ENCODE measurements around the gene FOXE3. TPM values are rescaled to one million over a fixed set of nuclear protein-coding genes. Genes with fewer than 3 reads are reported as not detected.
A peak's percentile ranks its signal among the peaks of the same experiment; 100 is the strongest.

Gene FOXE3
- total and polyA plus RNA-seq, 2 of the 4 experiments (the other 2 are of a cell fraction), result 0.12 TPM; not detected in 1

DNA sequence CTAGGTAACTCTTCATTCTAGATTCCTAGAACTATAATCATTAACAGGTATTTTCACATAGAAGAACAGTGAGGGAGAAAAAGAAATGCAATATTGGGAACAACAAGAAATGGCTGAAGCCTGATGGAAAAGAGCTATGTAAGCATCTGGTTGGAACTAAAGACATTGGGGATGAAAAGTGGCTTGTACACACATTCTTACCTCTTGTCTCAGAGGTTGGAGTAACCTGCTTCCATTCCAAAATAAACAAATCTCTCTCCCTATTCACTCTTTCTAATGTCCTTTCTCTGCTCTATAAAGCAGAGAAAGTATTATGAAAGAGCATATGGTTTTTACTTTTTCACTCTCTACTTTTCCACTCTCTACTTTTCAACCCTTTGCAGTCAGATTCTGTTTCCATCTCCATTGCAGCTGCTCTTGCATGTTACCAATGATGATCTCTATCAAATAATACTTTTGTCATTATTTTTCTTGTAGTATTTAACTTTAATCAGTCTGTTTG, 45.0 kb upstream of the FOXE3 start:
- Histone ChIP-seq H2AFZ (replicated peaks; ENCODE audit: low read length, poor library complexity) (no peak overlapping the region), H4K91ac (ENCODE audit: insufficient read depth, low read depth, low read length) (no peak overlapping the region), H3K14ac (replicated peaks; ENCODE audit: low read depth, low read length) (no peak overlapping the region), H3K9me3 (ENCODE audit: control insufficient read depth, insufficient read depth, low read length) (no peaks in the 10 kb centered on the region), H3K9me1 (ENCODE audit: insufficient read depth, low read length) (no peaks in the 10 kb centered on the region), H3K27ac (ENCODE audit: insufficient read depth, low read length) (no peak overlapping the region), H3K56ac (ENCODE audit: extremely low read depth, insufficient read depth, low read length) (no peak overlapping the region), H3K9ac (ENCODE audit: low read depth, low read length) (no peak overlapping the region), H2AK5ac (ENCODE audit: low read depth, low read length) (no peak overlapping the region), H4K5ac (ENCODE audit: low read depth, low read length) (no peak overlapping the region), H3K4ac (ENCODE audit: low read depth, low read length) (no peak overlapping the region), H3K4me1 (ENCODE audit: control insufficient read depth, insufficient read depth, low read length) (peaks cover 5% of the 10 kb centered on the region; the same call in 1 of the 2 replicates), H3K4me2 (ENCODE audit: low read depth, low read length) (no peak overlapping the region), H3K36me3 (ENCODE audit: control insufficient read depth, insufficient read depth, low read length) (peaks cover 16% of the 10 kb centered on the region), H3K27me3 (ENCODE audit: control insufficient read depth, insufficient read depth, low read length) (no peaks in the 10 kb centered on the region), H4K8ac (ENCODE audit: low read depth in 2 of 2, low read length in 2 of 2) (no peak overlapping the region), H2BK20ac (ENCODE audit: low read depth, low read length) (no peak overlapping the region), H2AK9ac (replicated peaks; ENCODE audit: low read depth, low read length, poor library complexity) (no peak overlapping the region), H3K4me3 (ENCODE audit: insufficient read depth, low read depth, low read length) (no peak overlapping the region), H3K79me1 (ENCODE audit: low read depth in 1 of 2, low read length in 2 of 2) (peaks cover 3 to 19% of the 10 kb centered on the region in 2 experiments), H2BK120ac (ENCODE audit: low read depth, low read length) (no peak overlapping the region), H3K18ac (ENCODE audit: low read depth, low read length) (no peak overlapping the region), H3K23ac (ENCODE audit: low read depth, low read length) (no peak overlapping the region), H2BK5ac (ENCODE audit: low read depth, low read length, poor library complexity, severe bottlenecking) (no peak overlapping the region), H4K20me1 (ENCODE audit: insufficient read depth, low read length) (no peaks in the 10 kb centered on the region; the same call in 1 of the 2 replicates), H2BK15ac (ENCODE audit: low read depth, low read length) (no peak overlapping the region)
- ChIA-PET CTCF (interaction anchor here (1.3 kb wide), 1 partner anchor 17 kb away, joined by 3 read pairs; no protein-coding TSS in a partner anchor), POLR2A (ENCODE audit: unreplicated experiment) (interaction anchor here (0.6 kb wide), 1 partner anchor 43 kb away, joined by 5 read pairs; no protein-coding TSS in a partner anchor)
- BruUV-seq (replicated peaks), result no TSS peak
- TF ChIP-seq CHD1 (IDR thresholded peaks at IDR 0.05; ENCODE audit: low read depth, low read length) (no peak), CTCF (conservative IDR thresholded peaks at IDR 0.05; ENCODE audit: low read depth, low read length) (no peak), CEBPB (IDR thresholded peaks at IDR 0.05; ENCODE audit: low read depth, low read length) (no peak), ELK1 (IDR thresholded peaks at IDR 0.05; ENCODE audit: borderline replicate concordance, low read depth, low read length) (no peak), MXI1 (IDR thresholded peaks at IDR 0.05; ENCODE audit: borderline replicate concordance, low read depth, low read length) (no peak), USF2 (IDR thresholded peaks at IDR 0.05; ENCODE audit: low read depth, low read length) (no peak), FOS (IDR thresholded peaks at IDR 0.05; ENCODE audit: low read depth, low read length) (no peak), POLR2A (IDR thresholded peaks at IDR 0.05; ENCODE audit: low read depth, low read length) (no peak), SMC3 (IDR thresholded peaks at IDR 0.05; ENCODE audit: low read depth, low read length) (no peak), MAZ (IDR thresholded peaks at IDR 0.05; ENCODE audit: borderline replicate concordance, low read depth, low read length) (no peak), NFE2L2 (IDR thresholded peaks at IDR 0.05; ENCODE audit: low read depth, low read length) (no peak), RFX5 (IDR thresholded peaks at IDR 0.05; ENCODE audit: low read depth, low read length) (no peak), MAFK (IDR thresholded peaks at IDR 0.05; ENCODE audit: low read depth, low read length) (no peak), BHLHE40 (IDR thresholded peaks at IDR 0.05; ENCODE audit: low read depth, low read length) (no peak), RAD21 (IDR thresholded peaks at IDR 0.05; ENCODE audit: low read length) (no peak), RCOR1 (IDR thresholded peaks at IDR 0.05; ENCODE audit: insufficient replicate concordance, low read length) (no peak)
- dilution Hi-C loops (cut with HindIII; ENCODE audit: low sequenced_read_pairs, unreplicated experiment), result no loop called here
- in situ Hi-C loops (cut with MboI; ENCODE audit: low sequenced_read_pairs), result no loop called here
- intact Hi-C loops (cut with micrococcal nuclease), result no loop called here
- DNase-seq, result peak; percentile 70
- ATAC-seq (ENCODE audit: low read depth), result no peak
